NB4 (cell line): ENCODE measurements around the gene PAEP.

Source experiments
- DNase-seq: peaks from one replicate; pipeline ENCODE4 v3.0.0; 2010; ENCODE audit warnings: low read depth
- H3K4me3 ChIP-seq: one replicate; pipeline ENCODE4 v1.5.1; 2011; ENCODE audit warnings: mild to moderate bottlenecking, low read depth, low read length, moderate library complexity
- CTCF ChIP-seq: IDR thresholded peaks from one replicate; pipeline ENCODE4 v1.5.1; 2012; ENCODE audit warnings: low read depth, low read length
- MAX ChIP-seq: IDR thresholded peaks from 2 replicates; pipeline ENCODE4 v1.6.1; 2011; ENCODE audit warnings: low read depth, low read length
- MYC ChIP-seq: IDR thresholded peaks from 2 replicates; pipeline ENCODE4 v1.6.1; 2011; ENCODE audit warnings: low read depth, low read length
- POLR2A ChIP-seq: IDR thresholded peaks from 2 replicates; pipeline ENCODE4 v1.6.1; 2011; ENCODE audit warnings: mild to moderate bottlenecking; ENCODE audit not compliant: insufficient read length; ENCODE audit errors: extremely low read depth

Gene PAEP

GRCh38 chr9:135555910-135556309 lies 5.6 kb upstream of the PAEP start:
- DNase-seq, result no peak
- H3K4me3 ChIP-seq, result no peak overlapping the region
- TF ChIP-seq CTCF (no peak), POLR2A (no peak), MAX (no peak), MYC (no peak)

- no peak overlapping the region for H3K4me3 ChIP-seq
- TF ChIP-seq POLR2A (no peak), MYC (no peak), MAX (no peak), CTCF (no peak)
- no peak for DNase-seq
These were observed 1.9 kb upstream of the PAEP start for GRCh38 chr9:135559606-135560005.

- no peak overlapping the region for H3K4me3 ChIP-seq
- TF ChIP-seq MAX (no peak), MYC (no peak)
- DNase-seq, result no peak
These were observed 734 bp downstream of the PAEP start for GRCh38 chr9:135562235-135562745.

GRCh38 chr9:135563039-135563476 lies 1.5 kb downstream of the PAEP start:
- no peak overlapping the region for H3K4me3 ChIP-seq
- no peak for DNase-seq

GRCh38 chr9:135563858-135564257 lies 2.3 kb downstream of the PAEP start:
- H3K4me3 ChIP-seq, result no peak overlapping the region
- no peak for TF ChIP-seq POLR2A
- TF ChIP-seq MYC, result no peak
- no peak for TF ChIP-seq CTCF
- TF ChIP-seq MAX, result no peak
- DNase-seq, result no peak

More at GRCh38 chr9:135563039-135563476, 1.5 kb downstream of the PAEP start:
- TF ChIP-seq MYC, result no peak
- TF ChIP-seq MAX, result no peak
- TF ChIP-seq POLR2A, result no peak
- no peak for TF ChIP-seq CTCF

GRCh38 chr9:135565141-135565628 lies 3.6 kb downstream of the PAEP start:
- no peak overlapping the region for H3K4me3 ChIP-seq
- DNase-seq, result no peak
- no peak for TF ChIP-seq MAX
- TF ChIP-seq POLR2A, result no peak
- TF ChIP-seq CTCF, result no peak
